HG03175 (cell line): Measurements from ENCODE around the gene FOLR2.
"Not testable (repeated sequence)": the region's sequence is repeated elsewhere in the genome, so short reads cannot be mapped to it uniquely, and the experiment has no call there.

Source experiments
- ATAC-seq: cut with Tn5 transposase; IDR thresholded peaks from one replicate; pipeline ENCODE4 v1.9.1; 2021; ENCODE audit warnings: mild to moderate bottlenecking, moderate library complexity; ENCODE audit not compliant: unreplicated experiment

FOLR2 gene

DNA sequence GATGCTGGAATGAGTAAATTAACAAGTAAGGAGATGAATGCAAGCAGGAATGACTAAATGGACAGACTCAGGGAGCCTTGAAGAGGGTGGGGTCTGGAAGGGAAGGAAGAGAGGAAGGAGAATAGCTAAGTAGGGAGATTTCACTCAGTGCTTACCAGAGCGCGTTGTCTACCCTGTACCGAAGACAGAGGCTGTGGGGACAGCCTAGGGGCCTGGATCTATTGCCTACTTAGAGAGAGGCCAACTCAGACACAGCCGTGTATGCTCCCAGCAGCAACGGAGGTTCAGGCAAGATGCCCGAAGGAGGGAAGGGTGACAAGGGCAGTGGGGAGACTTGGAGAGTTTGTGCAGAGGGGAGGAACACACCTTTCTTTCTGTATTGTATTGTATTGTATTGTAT, at the start of gene FOLR2:
Gene FOLR2, plus strand, starts transcription at position 157 of the 400 bp plus-strand sequence. CDS start 1,791 bp downstream, outside the sequence.
- no peak for ATAC-seq

- not testable (repeated sequence) for ATAC-seq
Observed at GRCh38 chr11:72169046-72169555, 47.5 kb upstream of the FOLR2 start.

DNA sequence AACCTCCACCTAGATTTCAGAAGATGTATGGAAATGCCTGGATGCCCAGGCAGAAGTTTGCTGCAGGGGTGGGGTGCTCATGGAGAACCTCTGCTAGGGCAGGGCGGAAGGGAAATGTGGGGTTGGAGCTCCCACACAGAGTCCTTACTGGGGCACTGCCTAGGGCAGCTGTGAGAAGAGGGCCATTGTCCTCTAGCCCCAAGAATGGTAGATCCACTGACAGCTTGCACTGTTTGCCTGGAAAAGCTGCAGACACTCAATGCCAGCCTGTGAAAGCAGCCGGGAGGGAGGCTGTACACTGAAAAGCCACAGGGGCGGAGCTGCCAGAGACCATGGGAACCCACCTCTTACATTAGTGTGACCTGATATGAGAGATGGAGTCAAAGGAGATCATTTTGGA, 46.8 kb upstream of the FOLR2 start:
- not testable (repeated sequence) for ATAC-seq

DNA sequence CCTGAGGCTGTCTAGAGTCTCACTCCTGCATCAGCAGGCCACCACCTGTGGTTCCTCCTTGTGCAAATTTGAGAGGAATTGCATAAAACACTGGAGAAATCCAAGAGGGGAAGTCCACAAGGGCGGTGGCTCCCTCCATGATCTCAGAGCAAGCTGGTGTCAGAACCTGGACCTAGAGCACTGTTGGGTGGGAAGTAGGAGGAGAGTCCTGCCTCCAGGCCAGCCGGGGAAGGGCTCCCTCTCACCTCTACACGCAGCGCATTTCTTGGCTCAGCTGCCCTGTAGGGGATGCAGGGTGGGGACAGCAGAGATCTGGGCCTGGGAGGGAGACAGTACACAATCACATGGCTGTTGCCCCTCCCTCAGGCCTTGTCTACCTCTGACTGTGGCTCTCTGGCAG, 44.6 kb upstream of the FOLR2 start:
- ATAC-seq, result not testable (repeated sequence)

GRCh38 chr11:72173291-72173690, 43.3 kb upstream of the FOLR2 start:
- ATAC-seq, result no peak

- ATAC-seq, result no peak
Observed at GRCh38 chr11:72174302-72175070, 42.1 kb upstream of the FOLR2 start.

- ATAC-seq, result no peak
Observed at GRCh38 chr11:72177656-72178055, 38.9 kb upstream of the FOLR2 start.

DNA sequence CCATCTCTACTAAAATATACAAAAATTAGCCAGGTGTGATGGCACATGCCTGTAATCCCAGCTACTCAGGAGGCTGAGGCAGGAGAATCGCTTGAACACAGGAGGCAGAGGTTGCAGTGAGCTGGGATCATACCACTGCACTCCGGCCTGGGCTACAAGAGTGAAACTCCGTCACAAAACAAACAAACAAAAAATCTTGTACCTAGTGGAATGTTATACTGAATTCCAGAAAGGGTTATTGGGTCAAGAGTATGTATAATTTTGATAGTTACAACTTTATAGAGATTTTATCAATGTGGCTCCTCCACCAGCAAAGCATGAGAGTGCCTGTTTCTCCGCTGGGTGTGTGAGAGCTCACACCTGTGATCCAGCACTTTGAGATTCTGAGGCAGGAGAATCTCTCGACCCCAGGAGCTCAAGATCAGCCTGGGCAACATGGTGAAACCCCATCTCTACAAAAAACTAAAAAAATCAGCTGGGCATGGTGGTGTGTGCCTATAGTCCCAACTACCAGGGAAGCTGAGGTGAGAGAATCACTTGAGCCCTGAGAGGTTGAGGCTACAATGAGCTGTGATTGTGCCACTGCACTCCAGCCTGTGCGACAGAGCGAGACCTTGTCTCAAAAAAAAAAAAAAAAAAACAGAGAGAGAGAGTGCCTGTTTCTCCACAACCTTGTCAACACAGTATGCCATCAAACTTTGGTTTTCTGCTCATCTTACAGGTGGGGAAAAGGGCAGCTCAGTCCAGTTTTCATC, 37.4 kb upstream of the FOLR2 start:
- no peak for ATAC-seq

DNA sequence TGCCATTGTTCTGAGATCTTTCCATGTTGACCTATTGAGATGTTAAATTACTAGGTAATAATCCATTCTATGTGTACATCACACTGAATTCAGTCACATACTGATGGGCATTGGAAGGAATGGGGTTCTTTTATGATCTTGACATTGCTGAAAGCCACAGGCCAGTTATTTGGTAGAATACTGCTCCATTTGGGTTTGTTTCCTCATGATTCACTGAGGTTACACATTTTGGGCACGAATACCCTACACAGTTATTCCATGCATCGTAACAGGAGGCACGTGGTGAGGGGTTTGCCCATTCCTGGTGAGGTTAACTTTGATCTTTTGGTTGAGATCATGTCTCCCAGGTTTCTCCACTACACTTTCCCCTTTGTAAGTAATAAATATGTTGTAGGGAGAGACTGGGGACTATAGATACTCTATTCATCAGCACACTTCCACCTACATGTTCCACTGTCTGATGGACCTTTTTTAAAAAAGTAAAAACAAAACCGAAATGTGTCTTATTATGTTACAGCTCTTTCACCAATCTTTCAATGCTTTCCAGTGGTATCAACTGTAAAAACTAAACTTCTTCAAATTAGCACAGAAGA, 36.7 kb upstream of the FOLR2 start:
- no peak for ATAC-seq

- not testable (repeated sequence) for ATAC-seq
Observed at GRCh38 chr11:72180892-72181552, 35.6 kb upstream of the FOLR2 start.

DNA sequence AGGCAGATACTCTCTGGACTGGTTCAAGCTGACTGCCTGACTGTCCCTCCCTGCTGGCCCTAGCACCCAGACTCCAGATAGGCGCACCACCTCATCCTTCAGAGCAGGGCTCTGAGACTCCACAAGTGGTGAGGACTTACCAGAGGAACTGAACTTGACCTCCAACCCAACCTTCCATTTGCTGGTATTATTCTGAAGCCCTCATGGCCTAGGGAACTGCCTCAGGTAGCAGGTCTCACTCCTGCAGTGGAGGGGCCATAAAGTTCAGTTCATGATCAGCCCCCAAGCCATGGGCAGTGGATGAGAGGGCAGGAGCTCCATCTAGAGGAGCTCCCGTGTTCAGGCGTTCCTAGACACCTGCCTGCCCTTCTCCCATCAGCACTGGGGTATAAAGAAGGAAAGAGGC, 35.0 kb upstream of the FOLR2 start:
- not testable (repeated sequence) for ATAC-seq

- no peak for ATAC-seq
Observed at GRCh38 chr11:72188267-72188666, 28.3 kb upstream of the FOLR2 start.

DNA sequence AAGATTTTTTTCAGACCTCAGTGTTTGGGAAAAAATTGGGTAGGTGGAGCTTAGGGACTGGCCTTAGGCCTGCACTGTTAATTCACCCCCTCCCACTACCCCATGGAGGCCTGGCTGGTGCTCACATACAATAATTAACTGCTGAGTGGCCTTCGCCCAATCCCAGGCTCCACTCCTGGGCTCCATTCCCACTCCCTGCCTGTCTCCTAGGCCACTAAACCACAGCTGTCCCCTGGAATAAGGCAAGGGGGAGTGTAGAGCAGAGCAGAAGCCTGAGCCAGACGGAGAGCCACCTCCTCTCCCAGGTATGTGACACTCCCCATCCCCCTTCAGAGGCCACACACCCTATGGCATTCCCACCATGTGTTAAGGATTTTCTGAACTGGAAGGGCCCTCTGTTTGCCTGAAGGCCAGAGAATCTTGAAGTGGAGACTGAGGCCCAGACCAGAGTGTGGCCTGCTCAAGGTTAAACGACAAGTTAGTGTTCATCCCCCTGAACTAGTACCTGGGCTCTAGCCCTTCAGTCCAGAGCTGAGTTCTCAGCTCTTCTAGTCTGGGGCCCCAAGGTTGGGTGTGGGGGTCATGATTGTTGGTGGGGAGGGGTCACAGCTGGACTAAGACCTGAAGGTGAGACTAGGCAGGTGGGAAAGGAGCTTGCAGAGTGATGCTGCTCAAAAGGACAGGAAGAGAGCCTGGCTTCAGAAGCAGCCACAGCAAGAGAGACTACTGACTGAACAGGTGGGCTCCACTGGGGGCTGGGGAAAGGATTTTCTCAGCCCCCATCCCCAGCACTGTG, 26.9 kb upstream of the FOLR2 start:
- no peak for ATAC-seq

- no peak for ATAC-seq
Observed at GRCh38 chr11:72190631-72191071, 25.9 kb upstream of the FOLR2 start.

GRCh38 chr11:72191961-72192381, 24.6 kb upstream of the FOLR2 start, which contains the start of gene FOLR1:
FOLR1 (plus strand) TSS chr11:72192140; CDS start chr11:72192174, 34 bp downstream.
- no peak for ATAC-seq

DNA sequence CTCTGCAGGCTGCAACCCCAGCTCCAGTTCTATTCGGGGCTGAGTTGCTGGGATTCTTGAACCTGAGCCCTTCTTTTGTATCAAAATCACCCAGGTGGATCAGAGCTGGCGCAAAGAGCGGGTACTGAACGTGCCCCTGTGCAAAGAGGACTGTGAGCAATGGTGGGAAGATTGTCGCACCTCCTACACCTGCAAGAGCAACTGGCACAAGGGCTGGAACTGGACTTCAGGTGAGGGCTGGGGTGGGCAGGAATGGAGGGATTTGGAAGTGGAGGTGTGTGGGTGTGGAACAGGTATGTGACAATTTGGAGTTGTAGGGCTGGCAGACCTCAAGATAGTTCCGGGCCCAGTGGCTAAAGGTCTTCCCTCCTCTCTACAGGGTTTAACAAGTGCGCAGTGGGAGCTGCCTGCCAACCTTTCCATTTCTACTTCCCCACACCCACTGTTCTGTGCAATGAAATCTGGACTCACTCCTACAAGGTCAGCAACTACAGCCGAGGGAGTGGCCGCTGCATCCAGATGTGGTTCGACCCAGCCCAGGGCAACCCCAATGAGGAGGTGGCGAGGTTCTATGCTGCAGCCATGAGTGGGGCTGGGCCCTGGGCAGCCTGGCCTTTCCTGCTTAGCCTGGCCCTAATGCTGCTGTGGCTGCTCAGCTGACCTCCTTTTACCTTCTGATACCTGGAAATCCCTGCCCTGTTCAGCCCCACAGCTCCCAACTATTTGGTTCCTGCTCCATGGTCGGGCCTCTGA, 20.9 kb upstream of the FOLR2 start:
- ATAC-seq, result no peak

DNA sequence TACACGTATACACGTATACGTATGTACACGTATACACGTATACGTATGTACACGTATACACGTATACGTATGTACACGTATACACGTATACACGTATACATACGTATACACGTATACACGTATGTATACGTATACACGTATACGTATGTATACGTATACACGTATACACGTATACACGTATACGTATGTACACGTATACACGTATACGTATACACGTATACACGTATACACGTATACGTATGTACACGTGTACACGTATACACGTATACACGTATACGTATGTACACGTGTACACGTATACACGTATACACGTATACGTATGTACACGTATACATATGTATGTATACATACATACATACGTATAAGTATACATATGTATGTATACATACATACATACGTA, 15.1 kb upstream of the FOLR2 start:
- ATAC-seq, result not testable (repeated sequence)

GRCh38 chr11:72202571-72202970, 14.0 kb upstream of the FOLR2 start:
- no peak for ATAC-seq

GRCh38 chr11:72203163-72203562, 13.4 kb upstream of the FOLR2 start:
- no peak for ATAC-seq
